Left ventricle myocardium inferior (tissue), 1 donor: Measurements from ENCODE around the gene DICER1. TPM values are rescaled to one million over a fixed set of nuclear protein-coding genes. Genes with fewer than 3 reads are reported as not detected.

Experiments
- DNase-seq: peaks from one replicate; pipeline ENCODE4 v3.0.0-alpha.2; 2020
- H3K27ac ChIP-seq: fragments of 200-600 bp; replicated peaks from 2 replicates; pipeline ENCODE4 v1.8.0; 2021
- H3K27me3 ChIP-seq: fragments of 200-600 bp; 2 replicates; pipeline ENCODE4 v1.8.0; 2021; ENCODE audit warnings: low read depth
- H3K36me3 ChIP-seq: fragments of 200-600 bp; 2 replicates; pipeline ENCODE4 v1.8.0; 2021
- H3K4me1 ChIP-seq: fragments of 200-600 bp; 2 replicates; pipeline ENCODE4 v1.8.0; 2021
- H3K4me3 ChIP-seq: fragments of 200-600 bp; 2 replicates; pipeline ENCODE4 v1.8.0; 2021; ENCODE audit warnings: mild to moderate bottlenecking, moderate library complexity
- H3K9me3 ChIP-seq: fragments of 200-600 bp; replicated peaks from 2 replicates; pipeline ENCODE4 v1.8.0; 2021
- CTCF ChIP-seq: fragments of 200-600 bp; IDR thresholded peaks from 2 replicates; pipeline ENCODE4 v1.8.0; 2021; ENCODE audit warnings: antibody characterized with exemption, mild to moderate bottlenecking, borderline replicate concordance
- intact Hi-C: fragments of 100-400 bp; cut with micrococcal nuclease; formaldehyde crosslinking; loops from one replicate; pipeline ENCODE4 v1.11.0; 2022
- total RNA-seq: library from RNA; stranded (reverse); fragmentation: NEBNext Ultra II Directional; extraction: Animal tissue kit (Norgen Biotek cat#: 25700); gene quantifications from one replicate; pipeline ENCODE4 v1.2.1, GENCODE V29; 2021
- donor health status: DM: no; HTN: yes; CAD: no; lungs with severe emphysema.

Gene DICER1
- total RNA-seq, 1 donor from 2014 or later = 22.1 TPM

- peaks cover 30% of the 10 kb centered on the region for H3K4me1 ChIP-seq
- no peak overlapping the region for H3K4me3 ChIP-seq
- no peak for TF ChIP-seq CTCF
- peak overlapping the region; percentile 53 for H3K27ac ChIP-seq
- no peaks in the 10 kb centered on the region for H3K9me3 ChIP-seq
- H3K36me3 ChIP-seq = peaks cover 55% of the 10 kb centered on the region
- peak; percentile 62 for DNase-seq
- intact Hi-C loops = no loop called here
- H3K27me3 ChIP-seq = no peaks in the 10 kb centered on the region
These were observed 33.3 kb downstream of the DICER1 start for GRCh38 chr14:95123891-95124579.

GRCh38 chr14:95122621-95122945, 34.7 kb downstream of the DICER1 start:
- Histone ChIP-seq H3K27me3 (no peaks in the 10 kb centered on the region), H3K36me3 (peaks cover 53% of the 10 kb centered on the region), H3K27ac (no peak overlapping the region), H3K9me3 (no peaks in the 10 kb centered on the region), H3K4me1 (peaks cover 38% of the 10 kb centered on the region), H3K4me3 (no peak overlapping the region)
- intact Hi-C loops = no loop called here
- TF ChIP-seq CTCF = no peak
- DNase-seq = no peak

GRCh38 chr14:95121911-95122620, 35.3 kb downstream of the DICER1 start:
- intact Hi-C loops = no loop called here
- H3K4me1 ChIP-seq = peaks cover 33% of the 10 kb centered on the region
- TF ChIP-seq CTCF = no peak
- H3K9me3 ChIP-seq = no peaks in the 10 kb centered on the region
- H3K27me3 ChIP-seq = no peaks in the 10 kb centered on the region
- no peak overlapping the region for H3K4me3 ChIP-seq
- no peak for DNase-seq
- peaks cover 58% of the 10 kb centered on the region for H3K36me3 ChIP-seq
- no peak overlapping the region for H3K27ac ChIP-seq

GRCh38 chr14:95119336-95119735, 38.0 kb downstream of the DICER1 start:
- Histone ChIP-seq H3K27me3 (no peaks in the 10 kb centered on the region), H3K36me3 (peaks cover 73% of the 10 kb centered on the region), H3K4me3 (no peak overlapping the region), H3K9me3 (no peaks in the 10 kb centered on the region), H3K4me1 (peaks cover 25% of the 10 kb centered on the region), H3K27ac (no peak overlapping the region)
- no peak for DNase-seq
- TF ChIP-seq CTCF = no peak
- intact Hi-C loops = no loop called here

- Histone ChIP-seq H3K9me3 (no peaks in the 10 kb centered on the region), H3K27ac (no peak overlapping the region), H3K4me1 (peaks cover 17% of the 10 kb centered on the region), H3K27me3 (no peaks in the 10 kb centered on the region), H3K4me3 (no peak overlapping the region), H3K36me3 (peaks cover 69% of the 10 kb centered on the region)
- DNase-seq = no peak
- TF ChIP-seq CTCF = no peak
- intact Hi-C loops = no loop called here
These were observed 39.2 kb downstream of the DICER1 start for GRCh38 chr14:95117937-95118721.
